GM18519 (cell line): ENCODE measurements around the gene PTCHD4.

Experiments
- ATAC-seq: cut with Tn5 transposase; IDR thresholded peaks from one replicate; pipeline ENCODE4 v1.9.1; 2021; ENCODE audit warnings: mild to moderate bottlenecking, moderate library complexity; ENCODE audit not compliant: unreplicated experiment, low FRiP score

Gene PTCHD4

DNA sequence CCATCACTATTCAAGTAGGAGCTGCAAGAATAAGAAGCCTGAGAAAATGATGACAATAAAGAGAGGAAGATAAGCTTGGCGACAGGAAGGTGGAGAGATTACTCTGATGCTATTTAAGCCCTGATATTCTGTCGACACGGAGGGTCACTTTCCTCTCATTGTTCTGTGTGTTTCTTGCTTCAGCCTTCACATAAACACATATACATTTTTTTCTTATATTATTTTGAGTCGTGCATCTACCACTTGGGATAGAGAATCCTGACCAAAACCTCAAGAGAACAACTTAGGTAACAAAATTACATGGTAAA, 10.5 kb downstream of the PTCHD4 start:
- ATAC-seq, result no peak

DNA sequence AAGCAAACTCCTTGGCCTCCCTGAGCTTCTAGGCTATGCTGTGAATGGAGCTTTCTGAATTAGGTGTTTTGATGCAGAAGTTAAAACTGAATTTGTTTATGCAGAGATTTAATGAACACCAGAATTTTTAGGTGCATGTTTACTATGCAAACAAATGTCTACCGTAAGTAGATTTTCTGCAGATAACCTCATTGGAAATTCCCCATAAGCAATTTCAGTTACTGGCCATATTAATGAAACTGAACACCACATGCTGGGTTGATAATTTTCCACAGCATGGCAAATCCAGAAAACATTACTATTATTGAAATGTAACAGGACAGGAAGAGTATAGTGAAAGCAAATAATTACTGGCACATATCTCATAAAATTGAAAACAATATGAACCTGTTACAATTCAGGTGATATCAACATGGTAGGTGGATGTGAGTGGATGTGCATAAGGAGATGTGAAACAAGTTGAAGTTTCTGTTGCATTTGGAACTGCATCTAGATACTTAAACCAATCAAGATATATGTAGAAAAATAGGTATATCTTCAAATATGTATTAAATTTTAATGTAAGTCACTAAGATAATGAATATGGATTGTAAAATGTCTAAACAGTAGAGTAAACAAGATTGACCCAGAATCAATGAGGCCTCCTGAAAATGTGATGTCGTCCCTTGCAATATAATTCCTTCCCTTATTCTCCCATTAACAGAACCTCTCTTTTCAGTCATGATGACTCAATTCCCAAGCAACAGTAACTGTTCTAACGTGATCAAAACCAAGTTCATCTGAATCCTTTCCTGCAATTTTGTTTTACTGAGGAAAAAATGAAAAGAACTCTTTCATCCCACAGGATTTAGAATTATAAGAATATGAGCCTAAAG, 11.0 kb downstream of the PTCHD4 start:
- no peak for ATAC-seq

DNA sequence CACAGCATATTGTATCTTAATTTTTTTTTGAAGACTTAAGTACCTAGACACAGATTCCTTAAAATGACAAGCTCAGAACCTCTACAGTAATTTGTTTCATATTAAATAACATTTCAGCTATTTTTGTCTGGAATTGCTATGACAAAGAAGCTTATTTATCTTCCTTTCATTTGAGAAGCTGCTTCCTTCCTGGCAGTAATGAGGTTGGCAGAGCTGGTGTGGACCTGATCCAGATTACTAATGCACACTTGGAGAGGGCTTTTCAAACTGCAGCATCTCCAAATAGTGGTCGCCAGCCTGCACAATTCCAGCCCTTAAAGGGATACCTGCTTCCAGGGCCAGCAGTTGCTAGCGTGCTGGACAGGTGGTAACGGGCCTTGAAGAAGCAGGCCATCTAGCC, 12.1 kb downstream of the PTCHD4 start:
- no peak for ATAC-seq

DNA sequence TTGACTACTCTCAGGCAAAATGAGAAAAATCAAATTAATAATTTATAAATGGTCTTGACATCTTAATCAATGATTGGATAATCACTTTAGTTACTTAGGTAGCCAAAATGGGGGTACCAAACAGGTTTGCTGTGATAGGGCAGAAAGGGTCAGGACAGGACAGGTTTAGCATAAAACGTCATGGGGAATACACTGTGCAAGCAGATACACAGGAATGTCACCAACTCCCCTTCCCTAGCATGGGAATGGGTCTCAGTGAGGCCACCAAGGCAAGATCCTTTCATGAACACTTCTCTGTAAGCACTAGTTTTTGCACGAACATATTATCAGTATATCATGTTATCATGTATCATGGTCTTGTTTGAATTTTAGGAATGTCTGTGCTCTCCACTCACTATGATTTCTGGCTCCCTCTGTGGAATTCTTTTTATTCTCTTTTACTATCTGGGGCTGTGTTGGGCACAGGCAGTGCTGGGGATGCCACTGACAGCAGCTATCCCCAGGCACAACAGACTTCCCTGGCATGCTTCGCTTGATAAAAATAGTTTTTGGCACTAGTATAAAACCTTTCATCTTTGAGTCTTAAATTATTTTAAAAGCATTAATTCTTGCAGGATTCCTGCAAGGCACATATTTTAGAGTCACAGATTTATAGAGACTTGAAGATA, 18.3 kb downstream of the PTCHD4 start:
- no peak for ATAC-seq

DNA sequence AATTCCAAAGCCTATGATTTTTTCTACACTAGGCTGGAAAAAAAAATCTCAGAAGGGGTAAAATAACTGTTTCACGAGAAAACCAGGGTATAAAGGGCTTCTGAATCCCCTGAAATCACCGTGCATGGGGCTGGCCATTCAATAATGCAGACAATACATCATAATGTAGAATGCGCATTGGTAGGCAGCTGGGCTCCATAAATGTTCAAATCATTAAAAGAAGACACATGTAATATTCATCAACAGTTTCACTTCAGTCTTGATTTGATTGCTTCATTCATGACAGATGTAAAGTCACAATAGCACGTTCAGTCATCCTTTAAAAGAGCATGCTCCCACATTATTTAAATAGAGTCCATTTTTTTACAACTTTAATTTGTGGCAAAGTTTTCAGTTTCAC, 20.5 kb downstream of the PTCHD4 start:
- no peak for ATAC-seq

GRCh38 chr6:48087448-48087847, 23.5 kb downstream of the PTCHD4 start:
- no peak for ATAC-seq

DNA sequence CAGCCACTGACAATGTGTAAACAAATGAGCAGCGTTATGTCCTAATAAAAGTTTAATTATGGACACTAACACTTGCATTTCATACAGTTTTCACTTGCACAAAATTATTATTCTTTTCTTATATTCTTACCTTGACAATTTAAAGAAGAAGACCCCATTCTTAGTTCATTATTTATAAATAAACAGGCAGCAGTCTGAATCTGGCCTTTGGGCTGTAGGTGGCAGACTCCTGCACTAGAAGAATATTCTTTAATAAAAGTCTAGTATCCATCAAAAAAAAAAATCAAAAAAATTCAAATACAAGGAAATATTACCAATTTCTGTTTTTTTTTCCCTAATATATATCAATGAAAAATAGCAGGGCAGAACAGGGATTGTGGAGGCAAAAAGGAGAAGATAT, 24.8 kb downstream of the PTCHD4 start:
- ATAC-seq, result no peak

- no peak for ATAC-seq
Measured at GRCh38 chr6:48085131-48085741, 25.8 kb downstream of the PTCHD4 start.

DNA sequence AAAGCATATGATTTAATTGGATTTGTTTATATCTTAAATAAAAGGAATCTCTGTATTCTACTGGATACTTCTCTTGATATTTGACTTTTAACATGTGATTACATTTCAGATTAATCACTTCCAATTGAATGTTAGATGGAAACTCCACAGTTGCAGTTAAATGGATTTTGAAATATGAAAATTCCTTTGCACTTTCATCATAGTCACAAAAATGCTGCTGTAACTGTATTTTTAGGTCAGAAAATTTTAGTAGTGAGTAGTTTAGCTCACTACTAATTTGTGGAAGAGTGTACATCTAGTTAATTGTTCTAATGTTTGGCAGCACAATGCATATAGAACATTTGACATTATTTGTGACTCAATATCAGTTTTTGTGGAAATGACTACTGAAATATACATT, 26.8 kb downstream of the PTCHD4 start:
- no peak for ATAC-seq

- no peak for ATAC-seq
Measured at GRCh38 chr6:48080227-48081009, 30.6 kb downstream of the PTCHD4 start.

- ATAC-seq, result no peak
Measured at GRCh38 chr6:48078120-48078519, 32.9 kb downstream of the PTCHD4 start.

DNA sequence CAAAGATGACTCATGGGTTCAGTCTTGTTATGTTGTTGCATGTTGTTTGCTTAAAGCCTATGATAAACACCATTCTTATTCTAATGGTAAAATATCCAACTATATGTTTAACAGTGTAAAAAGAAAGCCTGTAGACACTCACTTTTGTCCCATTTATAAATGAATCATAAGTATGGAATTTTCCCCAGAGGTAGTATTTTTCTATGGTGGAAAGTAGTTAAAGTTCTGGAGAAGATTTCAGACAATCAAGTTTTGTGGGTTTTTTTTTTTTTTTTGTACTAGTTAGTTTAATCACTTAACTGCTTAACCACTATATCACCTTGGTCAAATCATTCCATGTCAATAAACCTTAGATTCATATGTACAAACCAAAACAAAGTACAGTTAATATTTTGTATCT, 35.8 kb downstream of the PTCHD4 start:
- no peak for ATAC-seq

DNA sequence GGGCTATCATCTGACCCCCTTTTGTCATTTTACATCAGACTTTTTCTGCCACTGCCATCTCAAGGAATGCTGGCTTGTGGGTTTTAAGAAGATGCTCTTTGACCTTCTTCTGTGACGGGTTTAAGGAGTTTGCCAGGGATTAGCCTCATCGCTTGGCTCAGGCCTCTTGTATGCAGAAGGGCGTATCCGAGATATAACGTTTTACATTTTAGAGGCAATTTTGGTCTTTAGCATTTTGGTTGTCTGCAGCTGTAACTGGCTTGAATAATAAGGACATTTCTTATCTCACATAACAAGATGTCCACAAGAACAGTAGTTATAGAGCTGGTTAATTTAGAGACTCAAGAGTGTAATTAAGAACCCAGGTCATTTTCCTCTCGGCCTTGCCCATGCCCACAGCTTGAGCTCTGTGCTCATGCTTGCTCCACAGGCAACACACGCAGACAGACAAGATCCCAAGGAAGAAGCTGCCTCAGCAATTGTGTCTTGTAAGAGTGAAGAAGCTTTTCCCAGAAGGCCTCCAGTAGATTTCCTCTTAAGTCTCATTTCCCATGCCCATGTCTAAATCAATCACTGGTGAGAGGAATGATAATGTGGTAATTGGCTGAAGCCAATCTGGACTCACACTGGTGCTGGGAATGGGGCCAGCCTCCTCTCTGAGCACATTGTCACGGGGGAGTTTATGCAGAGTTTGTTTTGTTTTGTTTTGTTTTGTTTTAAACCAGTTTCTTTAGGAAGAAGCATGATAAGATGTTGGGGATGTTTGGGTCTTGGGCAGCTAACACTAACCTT, 36.8 kb downstream of the PTCHD4 start:
- no peak for ATAC-seq

DNA sequence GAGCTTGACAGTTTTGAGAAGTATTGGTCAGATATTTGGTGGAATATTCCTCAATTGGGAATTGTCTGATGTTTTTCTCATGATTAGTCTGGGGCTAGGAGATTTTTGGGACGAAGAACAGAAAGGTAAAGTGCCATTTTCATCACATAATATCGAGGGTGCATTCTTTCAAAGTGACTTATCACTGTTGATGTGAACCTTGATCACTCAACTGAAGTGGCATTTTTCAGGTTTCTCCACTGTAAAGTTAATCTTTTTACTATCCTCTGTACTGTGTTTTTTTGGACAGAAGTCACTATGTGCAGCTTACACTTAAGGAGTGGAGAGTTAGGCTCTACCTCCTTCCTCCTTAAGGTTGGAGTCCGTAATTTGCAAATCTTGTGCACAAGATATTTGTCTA, 39.2 kb downstream of the PTCHD4 start:
- no peak for ATAC-seq

DNA sequence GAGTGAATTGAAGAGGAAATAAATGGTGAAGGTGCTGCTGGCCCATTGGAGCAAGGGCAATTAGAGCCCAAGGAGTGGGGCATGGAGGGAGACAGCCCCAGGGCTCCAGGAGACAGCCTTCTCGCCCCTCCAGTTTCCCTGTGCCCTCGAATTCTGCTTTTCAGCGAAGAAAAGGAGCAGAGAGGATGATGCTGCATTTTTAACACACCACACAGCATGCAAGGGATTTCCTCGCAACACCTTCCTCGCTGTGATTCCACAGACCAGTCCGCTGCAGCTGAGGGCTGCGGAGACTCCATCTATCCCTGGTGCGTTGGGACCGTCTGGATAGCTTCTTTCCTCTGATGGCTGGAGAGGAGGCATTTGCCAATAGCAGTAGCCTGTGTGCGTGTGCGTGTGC, 41.7 kb downstream of the PTCHD4 start:
- ATAC-seq, result no peak

GRCh38 chr6:48068278-48069251, 42.4 kb downstream of the PTCHD4 start:
- no peak for ATAC-seq

- no peak for ATAC-seq
Measured at GRCh38 chr6:48067886-48068277, 43.1 kb downstream of the PTCHD4 start.

- ATAC-seq, result no peak
Measured at GRCh38 chr6:48067148-48067712, 43.8 kb downstream of the PTCHD4 start.
